H7 (cell line): ENCODE measurements around the gene SS18L1. TPM values are rescaled to one million over a fixed set of nuclear protein-coding genes. Genes with fewer than 3 reads are reported as not detected.
A peak's percentile ranks its signal among the peaks of the same experiment; 100 is the strongest.

Experiments used
- DNase-seq: peaks from one replicate; pipeline ENCODE4 v3.0.0; 2012
- H3K27me3 ChIP-seq: 2 replicates; pipeline ENCODE4 v1.6.0; 2011; ENCODE audit warnings: mild to moderate bottlenecking, low read length; ENCODE audit not compliant: control insufficient read depth, insufficient read depth
- H3K36me3 ChIP-seq: replicated peaks from 2 replicates; pipeline ENCODE4 v1.5.1; 2011; ENCODE audit warnings: low read length; ENCODE audit not compliant: control insufficient read depth, insufficient read depth
- H3K4me3 ChIP-seq: 2 replicates; pipeline ENCODE4 v1.5.1; 2011; ENCODE audit warnings: low read depth, mild to moderate bottlenecking, control low read depth, low read length, moderate library complexity; ENCODE audit not compliant: insufficient read depth
- total RNA-seq: library from RNA; depleted of rRNA; stranded (reverse); fragments of >200 nt; shearing (Covaris generic); gene quantifications from 2 replicates; pipeline ENCODE4 v1.2.3, GENCODE V29; 2014

The SS18L1 gene
- total RNA-seq, 1 experiment from 2014 or later: 15.1 TPM

GRCh38 chr20:62150310-62150575, 6.7 kb downstream of the SS18L1 start:
- Histone ChIP-seq H3K4me3 (no peak overlapping the region), H3K27me3 (no peaks in the 10 kb centered on the region), H3K36me3 (peaks cover 6% of the 10 kb centered on the region)
- DNase-seq: no peak

- no peaks in the 10 kb centered on the region for H3K27me3 ChIP-seq
- peaks cover 2% of the 10 kb centered on the region for H3K36me3 ChIP-seq
- no peak for DNase-seq
- H3K4me3 ChIP-seq: no peak overlapping the region
Measured at GRCh38 chr20:62151225-62151624, 7.7 kb downstream of the SS18L1 start.

DNA sequence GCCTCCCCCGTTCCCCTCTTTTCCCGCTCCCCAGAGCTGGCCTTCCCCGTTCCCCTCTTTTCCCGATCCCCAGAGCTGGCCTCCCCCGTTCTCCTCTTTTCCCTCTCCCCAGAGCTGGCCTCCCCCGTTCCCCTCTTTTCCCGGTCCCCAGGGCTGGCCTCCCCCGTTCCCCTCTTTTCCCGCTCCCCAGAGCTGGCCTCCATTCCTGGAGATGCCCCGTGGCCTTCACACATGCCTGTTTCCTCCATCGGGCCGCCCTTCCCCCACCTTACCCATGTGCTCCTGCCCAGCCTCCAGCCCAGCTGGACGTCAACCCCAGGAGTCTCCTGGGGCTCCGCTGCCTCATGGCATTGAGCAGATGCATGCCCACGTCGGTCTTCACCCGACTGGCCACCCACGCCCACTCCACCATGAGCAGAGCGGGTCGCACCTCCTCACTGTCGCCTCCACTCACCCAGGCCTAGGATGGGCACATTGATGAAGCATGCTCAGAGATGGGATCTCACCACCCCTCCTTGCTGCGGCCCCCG, 8.3 kb downstream of the SS18L1 start:
- no peak overlapping the region for H3K4me3 ChIP-seq
- peaks cover 2% of the 10 kb centered on the region; the same call in 1 of the 2 replicates for H3K36me3 ChIP-seq
- no peaks in the 10 kb centered on the region for H3K27me3 ChIP-seq
- no peak for DNase-seq

DNA sequence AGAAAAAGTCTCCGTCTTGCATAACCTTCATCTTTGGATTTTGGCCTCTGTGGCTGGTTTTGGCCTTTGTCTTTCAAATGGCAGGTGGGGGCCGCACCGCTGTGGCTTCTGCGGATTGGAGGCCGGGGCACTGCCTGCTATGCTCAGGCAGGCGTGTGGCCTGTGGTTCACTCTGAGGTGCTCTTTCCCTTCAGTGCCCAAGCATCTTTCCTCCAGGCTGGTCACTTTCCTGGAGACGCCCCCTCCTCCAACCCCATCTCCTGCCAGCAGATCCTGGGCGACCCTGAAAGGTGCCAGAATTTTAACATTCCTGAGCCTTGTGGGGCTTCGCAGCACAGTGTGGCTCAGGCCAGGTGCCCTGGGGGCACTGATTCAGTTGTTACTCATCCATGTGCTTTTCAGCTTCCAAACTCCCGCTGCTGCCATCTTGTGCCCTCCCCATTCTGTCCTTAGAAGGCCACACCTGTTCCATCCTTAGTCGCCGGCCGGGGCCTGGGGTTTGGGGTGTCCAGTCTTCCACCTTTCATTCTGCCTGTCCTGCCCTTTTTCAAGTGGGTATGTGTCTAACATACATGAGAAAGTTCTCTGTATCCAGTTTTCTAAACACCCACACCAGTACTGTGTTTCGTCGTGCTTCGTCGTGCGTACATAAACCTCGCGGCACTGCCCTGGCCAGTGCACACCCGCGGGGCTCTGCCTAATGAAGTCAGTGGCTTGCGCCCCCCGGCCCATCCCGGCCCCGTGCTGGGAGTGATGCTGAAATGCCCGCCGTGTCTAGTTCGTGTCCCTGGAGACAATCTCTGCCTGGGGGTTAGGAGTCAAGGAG, 12.1 kb downstream of the SS18L1 start:
- Histone ChIP-seq H3K4me3 (no peak overlapping the region), H3K27me3 (no peaks in the 10 kb centered on the region), H3K36me3 (peaks cover 8% of the 10 kb centered on the region)
- DNase-seq: peak; percentile 80

GRCh38 chr20:62156254-62156556, 12.6 kb downstream of the SS18L1 start:
- peak; percentile 77 for DNase-seq
- peaks cover 12% of the 10 kb centered on the region for H3K36me3 ChIP-seq
- H3K4me3 ChIP-seq: no peak overlapping the region

DNA sequence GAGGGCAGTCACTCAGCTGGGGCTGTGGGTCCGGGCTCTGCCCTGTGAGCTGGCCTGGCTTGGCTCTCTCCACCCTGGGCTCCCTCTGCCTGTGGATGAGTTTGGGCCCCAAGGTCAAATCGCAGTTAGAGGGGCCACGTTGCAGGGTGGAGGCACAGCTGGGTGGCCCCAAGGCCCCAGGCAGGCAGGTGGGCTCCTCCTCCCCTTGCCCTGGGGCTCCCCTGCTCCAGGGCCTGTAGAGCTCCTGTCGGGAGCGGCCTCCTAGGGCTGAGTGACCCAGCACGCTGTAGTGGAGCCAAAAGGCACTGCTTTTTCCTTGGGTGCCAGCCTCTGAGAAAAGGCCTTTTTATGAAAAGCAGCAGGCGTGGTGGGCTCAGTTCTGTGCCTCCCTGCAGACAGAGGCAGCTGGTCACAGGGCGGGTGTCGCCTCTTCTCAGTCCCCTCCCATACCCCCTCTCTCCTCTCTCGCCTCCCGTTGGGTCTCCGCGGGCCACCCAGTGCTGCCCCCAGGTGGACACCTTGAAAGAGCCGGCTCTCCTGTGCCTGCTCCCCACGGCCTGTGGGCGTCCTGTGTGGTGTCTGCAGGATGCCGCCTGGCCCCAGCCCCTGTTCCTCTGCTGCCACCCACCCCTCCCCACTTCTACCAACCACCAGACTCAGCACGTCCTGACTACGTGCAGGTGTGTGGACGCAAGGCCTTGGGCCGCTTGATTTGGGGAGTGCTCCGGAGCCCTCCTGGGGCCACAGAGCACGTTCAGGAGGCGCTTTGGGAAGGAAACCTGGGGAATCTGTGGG, 13.2 kb downstream of the SS18L1 start:
- Histone ChIP-seq H3K36me3 (peaks cover 13% of the 10 kb centered on the region), H3K4me3 (no peak overlapping the region), H3K27me3 (no peaks in the 10 kb centered on the region)
- DNase-seq: peak; percentile 98

More at GRCh38 chr20:62156254-62156556, 12.6 kb downstream of the SS18L1 start:
- H3K27me3 ChIP-seq: no peaks in the 10 kb centered on the region

- Histone ChIP-seq H3K4me3 (no peak overlapping the region), H3K27me3 (no peaks in the 10 kb centered on the region), H3K36me3 (peaks cover 15% of the 10 kb centered on the region)
- peak; percentile 59 for DNase-seq
Measured at GRCh38 chr20:62157387-62158087, 14.0 kb downstream of the SS18L1 start.

DNA sequence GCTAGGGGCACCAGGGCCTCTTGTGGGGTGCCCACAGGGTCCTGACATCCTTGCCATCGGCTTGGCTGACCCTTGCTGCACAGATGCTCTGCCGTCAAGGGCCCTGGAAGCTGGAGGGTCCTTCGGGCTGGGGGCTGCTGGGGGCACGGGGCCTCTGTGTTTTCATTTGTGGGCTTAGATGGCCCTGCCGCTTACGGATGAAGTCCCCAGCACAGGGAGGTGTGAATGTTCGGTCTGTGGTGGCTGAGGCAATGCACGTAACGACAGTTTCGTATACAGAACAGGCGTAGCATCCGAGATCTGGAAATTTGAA, 14.5 kb downstream of the SS18L1 start:
- no peaks in the 10 kb centered on the region for H3K27me3 ChIP-seq
- peaks cover 17% of the 10 kb centered on the region for H3K36me3 ChIP-seq
- DNase-seq: no peak

DNA sequence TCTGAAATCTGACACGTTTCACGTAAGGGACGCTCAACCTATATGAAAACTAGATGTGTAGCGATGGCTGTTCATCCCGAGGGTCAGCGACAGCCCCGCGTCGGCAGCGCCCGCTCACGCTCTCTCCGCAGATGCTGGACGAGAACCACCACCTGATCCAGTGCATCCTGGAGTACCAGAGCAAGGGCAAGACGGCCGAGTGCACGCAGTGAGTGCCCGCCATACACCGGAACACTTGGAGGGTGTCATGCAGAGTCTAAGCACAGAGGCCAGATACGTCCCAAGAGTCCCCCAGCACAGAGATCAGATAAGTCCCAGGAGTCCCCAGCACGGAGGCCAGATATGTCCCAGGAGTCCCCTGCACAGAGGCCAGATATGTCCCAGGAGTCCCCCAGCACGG, 15.0 kb downstream of the SS18L1 start:
- peaks cover 17% of the 10 kb centered on the region for H3K36me3 ChIP-seq
- DNase-seq: no peak
- H3K4me3 ChIP-seq: no peak overlapping the region
- no peaks in the 10 kb centered on the region for H3K27me3 ChIP-seq

More for the DNA sequence above, 14.5 kb downstream of the SS18L1 start:
- H3K4me3 ChIP-seq: no peak overlapping the region

GRCh38 chr20:62159052-62159451, 15.5 kb downstream of the SS18L1 start:
- peak; percentile 50 for DNase-seq
- H3K4me3 ChIP-seq: no peak overlapping the region
- H3K36me3 ChIP-seq: peaks cover 17% of the 10 kb centered on the region
- H3K27me3 ChIP-seq: no peaks in the 10 kb centered on the region

DNA sequence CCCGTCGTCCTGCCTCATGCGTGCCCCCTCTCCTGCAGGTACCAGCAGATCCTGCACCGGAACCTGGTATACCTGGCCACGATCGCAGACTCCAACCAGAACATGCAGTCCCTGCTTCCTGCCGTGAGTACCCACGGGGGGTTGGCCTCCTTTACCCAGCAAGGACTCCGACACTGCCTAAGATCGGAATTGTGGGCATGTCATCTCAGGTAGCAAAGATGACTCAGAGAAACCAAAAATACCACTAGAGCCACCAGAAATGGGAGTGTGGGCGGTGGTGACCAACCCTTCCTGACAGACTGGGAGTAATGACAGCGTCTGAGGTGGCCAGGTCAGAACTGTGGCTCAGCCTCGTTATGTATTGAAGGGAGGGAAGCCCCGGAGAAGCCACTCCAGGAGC, 16.3 kb downstream of the SS18L1 start:
- H3K4me3 ChIP-seq: no peak overlapping the region
- no peak for DNase-seq

GRCh38 chr20:62160253-62160652, 16.7 kb downstream of the SS18L1 start:
- H3K4me3 ChIP-seq: no peak overlapping the region
- no peak for DNase-seq
- H3K36me3 ChIP-seq: peaks cover 22% of the 10 kb centered on the region
- no peaks in the 10 kb centered on the region for H3K27me3 ChIP-seq

More for the DNA sequence above, 16.3 kb downstream of the SS18L1 start:
- no peaks in the 10 kb centered on the region for H3K27me3 ChIP-seq
- peaks cover 20% of the 10 kb centered on the region for H3K36me3 ChIP-seq

DNA sequence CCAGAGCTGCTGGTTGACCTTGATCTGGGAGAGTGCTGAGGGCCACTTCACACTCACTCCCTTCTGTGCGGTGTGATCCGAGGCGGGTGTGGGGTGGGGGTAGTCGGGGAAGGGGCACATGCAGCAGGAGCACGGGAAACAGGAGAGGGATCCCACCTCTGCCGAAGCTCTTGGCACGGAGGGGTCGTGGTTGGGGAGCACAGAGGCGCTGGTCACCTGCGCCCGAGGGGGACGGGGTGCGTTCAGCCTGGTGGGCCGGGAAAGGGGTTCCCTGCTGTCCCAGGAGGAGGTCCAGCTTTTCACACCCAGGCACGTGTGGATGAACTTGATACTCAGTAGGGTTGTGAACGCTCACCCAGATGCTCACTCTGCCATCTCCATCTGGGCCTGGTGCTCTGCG, 17.3 kb downstream of the SS18L1 start:
- H3K4me3 ChIP-seq: no peak overlapping the region
- DNase-seq: no peak
- H3K36me3 ChIP-seq: peaks cover 26% of the 10 kb centered on the region

GRCh38 chr20:62161347-62161746, 17.8 kb downstream of the SS18L1 start:
- Histone ChIP-seq H3K27me3 (no peaks in the 10 kb centered on the region), H3K4me3 (no peak overlapping the region), H3K36me3 (peaks cover 26% of the 10 kb centered on the region)
- DNase-seq: no peak

More for the DNA sequence above, 17.3 kb downstream of the SS18L1 start:
- no peaks in the 10 kb centered on the region for H3K27me3 ChIP-seq
